GM12874 (cell line): Measurements from ENCODE around the gene ANKRD44.

Experiments
- CTCF ChIP-seq: IDR thresholded peaks from 2 replicates; pipeline ENCODE4 v1.5.1; 2011; ENCODE audit warnings: low read depth, mild to moderate bottlenecking, control low read depth, low read length, moderate library complexity; ENCODE audit not compliant: insufficient read depth

The ANKRD44 gene

GRCh38 chr2:196980001-196980400, 330.6 kb downstream of the ANKRD44 start:
- TF ChIP-seq CTCF, result no peak

GRCh38 chr2:196977507-196977906, 333.1 kb downstream of the ANKRD44 start:
- no peak for TF ChIP-seq CTCF

GRCh38 chr2:196974970-196975369, 335.6 kb downstream of the ANKRD44 start:
- TF ChIP-seq CTCF, result no peak

DNA sequence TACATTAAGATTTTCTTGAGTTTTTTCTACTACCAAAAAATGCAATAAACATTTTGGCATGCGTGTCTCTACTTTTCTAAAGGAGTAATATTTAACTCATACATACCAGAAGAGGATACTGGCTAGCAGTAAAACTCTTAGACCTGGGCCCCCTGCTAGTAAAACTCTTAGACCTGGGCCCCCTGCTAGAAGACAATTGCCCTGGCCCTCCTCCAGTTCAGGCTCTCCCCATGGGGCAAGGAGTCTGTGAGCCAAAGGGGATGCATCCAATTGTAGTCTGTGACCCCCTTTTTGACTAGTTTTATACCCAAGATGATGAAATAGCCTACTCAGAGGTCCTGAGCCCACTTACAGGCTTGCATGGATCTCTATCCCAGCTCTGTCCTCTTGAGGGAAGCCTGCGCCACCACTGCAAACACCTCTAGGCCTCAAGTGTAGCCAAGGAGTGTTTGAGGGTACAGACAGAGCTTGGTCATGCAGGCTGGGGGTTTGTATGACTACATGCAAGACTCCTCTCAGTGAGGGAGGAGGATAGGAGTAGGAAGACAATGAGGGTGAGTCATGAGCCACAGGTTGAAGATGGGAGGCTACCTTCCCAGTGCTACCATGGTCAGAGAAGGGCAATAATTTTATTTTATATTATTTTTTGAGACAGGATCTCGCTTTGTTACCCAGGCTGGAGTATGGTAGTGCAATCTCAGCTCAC, 338.9 kb downstream of the ANKRD44 start:
- no peak for TF ChIP-seq CTCF

- TF ChIP-seq CTCF, result no peak
Observed at GRCh38 chr2:196970099-196970498, 340.5 kb downstream of the ANKRD44 start.

- no peak for TF ChIP-seq CTCF
Observed at GRCh38 chr2:196968516-196968915, 342.1 kb downstream of the ANKRD44 start.

DNA sequence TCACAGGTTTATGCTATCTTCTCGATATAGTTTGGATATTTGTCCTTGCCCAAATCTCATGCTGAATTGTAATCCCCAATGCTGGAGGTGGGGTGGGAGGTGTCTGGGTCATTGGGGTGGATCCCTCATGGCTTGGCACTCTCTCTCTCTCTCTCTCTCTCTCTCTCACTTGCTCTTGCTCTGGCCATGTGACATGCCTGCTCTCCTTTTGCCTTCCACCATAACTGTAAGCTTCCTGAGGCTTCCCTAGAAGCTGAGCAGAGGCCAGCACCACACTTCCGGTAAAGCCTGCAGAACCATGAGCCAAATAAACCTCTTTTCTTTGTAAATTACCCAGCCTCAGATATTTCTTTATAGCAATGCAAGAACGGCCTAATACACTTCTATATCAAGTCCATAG, 342.8 kb downstream of the ANKRD44 start:
- no peak for TF ChIP-seq CTCF
